Heart left ventricle (tissue), 16 donors: ENCODE measurements around the gene RMDN3. TPM values are rescaled to one million over a fixed set of nuclear protein-coding genes. Genes with fewer than 3 reads are reported as not detected.

Experiments used
- ATAC-seq, 4 donors: fragments of 200-7000 bp; cut with Tn5 transposase; one replicate each; pipeline ENCODE4 v1.9.1; 2020 to 2022; ENCODE audit warnings: moderate library complexity in 4 of 4, mild to moderate bottlenecking in 3 of 4, moderate number of reproducible peaks in 1 of 4
- DNase-seq, 5 donors: peaks; one replicate each; pipeline ENCODE4 v3.0.0-alpha.2; 2020
- H3K27ac ChIP-seq, 12 donors: fragments of 200-600 bp; sonication (generic) in 4 of 12; one replicate each; pipeline versions ENCODE4 v1.5.0 to v1.8.0; 2016 to 2022; ENCODE audit warnings: mild to moderate bottlenecking in 2 of 12
- H3K27me3 ChIP-seq, 9 donors: fragments of 200-600 bp; sonication (generic) in 2 of 9; one replicate each; pipeline versions ENCODE4 v1.5.1 to v1.8.0; 2016 to 2022; ENCODE audit warnings: mild to moderate bottlenecking in 3 of 9
- H3K36me3 ChIP-seq, 9 donors: fragments of 200-600 bp; sonication (generic) in 2 of 9; one replicate each; pipeline versions ENCODE4 v1.5.0 to v1.8.0; 2018 to 2022; ENCODE audit warnings: mild to moderate bottlenecking in 2 of 9
- H3K4me1 ChIP-seq, 12 donors: fragments of 200-600 bp; sonication (generic) in 4 of 12; one replicate each; pipeline versions ENCODE4 v1.5.0 to v1.8.0; 2016 to 2022; ENCODE audit warnings: mild to moderate bottlenecking in 3 of 12
- H3K4me3 ChIP-seq, 12 donors: fragments of 200-600 bp; sonication (generic) in 4 of 12; one replicate each; pipeline versions ENCODE4 v1.5.0 to v1.8.0; 2017 to 2022; ENCODE audit warnings: mild to moderate bottlenecking in 9 of 12, moderate library complexity in 4 of 12
- H3K9me3 ChIP-seq, 12 donors: fragments of 200-600 bp; sonication (generic) in 4 of 12; one replicate each; pipeline versions ENCODE4 v1.5.0 to v1.8.0; 2016 to 2022; ENCODE audit warnings: mild to moderate bottlenecking in 1 of 12
- POLR2A ChIP-seq, 2 donors: fragments of 450-650 bp; IDR thresholded peaks; one replicate each; pipeline ENCODE4 v1.6.1; 2017; ENCODE audit warnings: antibody characterized with exemption in 2 of 2, mild to moderate bottlenecking in 2 of 2, moderate library complexity in 2 of 2
- WGBS, 4 donors: extraction: QIAGEN DNeasy Blood & Tissue Kit in 2 of 4; methylation state at CpG; one replicate each; pipeline versions ENCODE4 v1.1.5 to v1.1.7; 2013 to 2018; 5-methylcytosine and 5-hydroxymethylcytosine counted together
- intact Hi-C, 10 donors: fragments of 100-400 bp; cut with DNase I; formaldehyde crosslinking; loops; one replicate each; pipeline versions ENCODE4 v1.11.1 to v1.14.2; 2022
- polyA plus RNA-seq, 2 donors: library from polyadenylated mRNA; stranded (reverse); fragments of 200-250 nt; gene quantifications; one replicate each; pipeline ENCODE4 v1.2.3, GENCODE V29; 2013
- total RNA-seq, 9 donors: library from RNA; depleted of rRNA in 2 of 9; stranded (reverse); fragments of >200 nt in 2 of 9; fragmentation: NEBNext Ultra II Directional in 3 of 9; extraction: Animal tissue kit (Norgen Biotek cat#: 25700) in 3 of 9; gene quantifications; one replicate each; pipeline versions ENCODE4 v1.1.0 to v1.2.4, GENCODE V29; 2016 to 2023
- TF ChIP-seq, protein P1 (sequence below), 12 donors: fragments of 200-600 bp; sonication (generic) in 4 of 12; IDR thresholded peaks; one replicate each; pipeline versions ENCODE4 v1.5.0 to v1.8.0; 2018 to 2022; ENCODE audit warnings: antibody characterized with exemption in 12 of 12, mild to moderate bottlenecking in 5 of 12
- donor health status: ischemic (EF 13 %, LVEDD 7.1; RV severe dilation, severe dysfunction).
- donor health status: healthy with polysubstance abuse.
- donor health status: DM: no; HTN: yes; CAD: no.
- donor health status: DM: no; HTN: no; CAD: no.
- donor health status: ischemic (EF 25% LVEDD 6.9; RV normal size, moderate dysfunction).
- donor health status: ischemic (EF 25% LVEDD 5.7; RV mildly dilated, moderate dysfunction).
- donor health status: healthy.
- donor health status: DM: yes; HTN: yes; CAD: no.
- donor health status: ischemic (EF 35%, LVEDD 5.7; RV mildly dilated, moderate dysfunction).
- donor health status: nonischemic (EF 11% LVEDD 7.7; RV severe dilation, severe dysfunction).
- donor health status: DM: yes; HTN: yes; CAD: no.
- donor health status: PGD.
- donor health status: ischemic (EF 29% LVEDD 5.4; RV normal size, mild dysfunction).
- donor health status: nonischemic (EF 23%, LVEDD 6.1; RV moderate dilation, normal function).

The RMDN3 gene
- total and polyA plus RNA-seq, 11 donors, result 12.0 to 26.2 (median 18.5) TPM

DNA sequence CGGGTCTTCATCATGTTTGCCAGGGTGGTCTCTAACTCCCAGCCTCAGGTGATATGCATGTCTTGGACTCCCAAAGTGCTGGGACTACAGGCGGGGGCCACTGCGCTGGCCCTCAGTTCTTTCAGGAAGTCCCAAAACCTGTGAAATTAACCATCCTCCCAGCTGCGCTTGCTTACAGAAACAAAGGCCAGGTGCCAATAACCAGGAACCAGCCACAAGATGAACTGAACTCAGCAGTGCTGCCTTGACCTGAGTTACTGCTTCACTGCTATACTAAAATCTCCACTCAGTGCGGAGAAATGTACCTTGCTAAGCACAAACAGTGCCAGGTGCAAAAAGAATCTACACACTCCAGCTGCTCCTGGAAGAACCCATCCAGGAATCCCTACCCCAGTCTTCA lies 4.9 kb upstream of the RMDN3 start:
- DNase-seq, result no peak
- ATAC-seq, result no peak
- intact Hi-C loops, result loop anchor here in 5 of 10 donors (5.0 to 10.0 kb wide), 5 partner anchors 47 to 165 kb away; partner anchors contain the start of genes DNAJC17 (in 3 of the 5), RAD51 (in 3 of the 5), VPS18 (in 3 of the 5) and ZFYVE19 (in 3 of the 5)
- 90 to 100% (median 95%) methylated on average over 2 to 5 of the region's 5 CpGs for WGBS, 4 donors
- TF ChIP-seq POLR2A (IDR thresholded peaks at IDR 0.05), result no peak
- TF ChIP-seq, protein P1, sequence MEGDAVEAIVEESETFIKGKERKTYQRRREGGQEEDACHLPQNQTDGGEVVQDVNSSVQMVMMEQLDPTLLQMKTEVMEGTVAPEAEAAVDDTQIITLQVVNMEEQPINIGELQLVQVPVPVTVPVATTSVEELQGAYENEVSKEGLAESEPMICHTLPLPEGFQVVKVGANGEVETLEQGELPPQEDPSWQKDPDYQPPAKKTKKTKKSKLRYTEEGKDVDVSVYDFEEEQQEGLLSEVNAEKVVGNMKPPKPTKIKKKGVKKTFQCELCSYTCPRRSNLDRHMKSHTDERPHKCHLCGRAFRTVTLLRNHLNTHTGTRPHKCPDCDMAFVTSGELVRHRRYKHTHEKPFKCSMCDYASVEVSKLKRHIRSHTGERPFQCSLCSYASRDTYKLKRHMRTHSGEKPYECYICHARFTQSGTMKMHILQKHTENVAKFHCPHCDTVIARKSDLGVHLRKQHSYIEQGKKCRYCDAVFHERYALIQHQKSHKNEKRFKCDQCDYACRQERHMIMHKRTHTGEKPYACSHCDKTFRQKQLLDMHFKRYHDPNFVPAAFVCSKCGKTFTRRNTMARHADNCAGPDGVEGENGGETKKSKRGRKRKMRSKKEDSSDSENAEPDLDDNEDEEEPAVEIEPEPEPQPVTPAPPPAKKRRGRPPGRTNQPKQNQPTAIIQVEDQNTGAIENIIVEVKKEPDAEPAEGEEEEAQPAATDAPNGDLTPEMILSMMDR (IDR thresholded peaks at IDR 0.05), result no peak
- peaks cover 0 to 31% (median 24%) of the 10 kb centered on the region in 12 donors for H3K4me1 ChIP-seq
- no peaks in the 10 kb centered on the region for H3K27me3 ChIP-seq
- no peak overlapping the region for H3K4me3 ChIP-seq
- no peaks in the 10 kb centered on the region for H3K9me3 ChIP-seq
- no peak overlapping the region for H3K27ac ChIP-seq
- H3K36me3 ChIP-seq, result no peaks in the 10 kb centered on the region

DNA sequence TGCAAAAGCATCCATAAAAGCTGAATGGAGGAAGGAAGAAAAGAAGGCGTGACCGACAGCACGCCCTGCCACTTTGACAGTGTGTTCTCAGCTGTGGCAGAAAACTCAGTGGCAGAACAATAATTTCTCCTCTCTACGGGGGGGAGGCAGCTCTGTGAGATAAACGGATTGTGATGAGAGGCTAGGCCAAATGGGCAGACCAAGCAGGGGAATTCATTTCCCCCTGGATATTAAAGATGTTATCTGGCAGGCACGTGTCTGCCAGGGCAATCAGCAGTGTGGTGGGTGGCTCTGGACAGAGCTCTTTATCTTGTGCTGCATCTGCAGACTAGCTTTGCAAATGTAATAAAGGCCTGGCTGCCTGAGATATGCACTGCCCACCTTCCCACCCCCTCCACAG lies 1.9 kb upstream of the RMDN3 start:
- Histone ChIP-seq H3K4me1 (peaks cover 0 to 24% (median 12%) of the 10 kb centered on the region in 12 donors), H3K9me3 (no peaks in the 10 kb centered on the region), H3K27ac (no peak overlapping the region), H3K27me3 (no peaks in the 10 kb centered on the region), H3K36me3 (peaks cover 0 to 13% (median 6%) of the 10 kb centered on the region in 9 donors), H3K4me3 (no peak overlapping the region)
- DNase-seq (no peak), ATAC-seq (no peak)
- intact Hi-C loops, result loop anchor here in 4 of 10 donors (5.0 to 10.0 kb wide), 3 partner anchors 50 to 138 kb away; partner anchors contain the start of genes RAD51 (in 3 of the 4), DNAJC17 (in 2 of the 4), ZFYVE19 (in 2 of the 4) and VPS18 (in 1 of the 4)
- TF ChIP-seq POLR2A (IDR thresholded peaks at IDR 0.05), result no peak
- TF ChIP-seq, protein P1 (IDR thresholded peaks at IDR 0.05), result no peak
- 41 to 68% (median 52%) methylated on average over 5 to 6 of the region's 6 CpGs for WGBS, 4 donors

DNA sequence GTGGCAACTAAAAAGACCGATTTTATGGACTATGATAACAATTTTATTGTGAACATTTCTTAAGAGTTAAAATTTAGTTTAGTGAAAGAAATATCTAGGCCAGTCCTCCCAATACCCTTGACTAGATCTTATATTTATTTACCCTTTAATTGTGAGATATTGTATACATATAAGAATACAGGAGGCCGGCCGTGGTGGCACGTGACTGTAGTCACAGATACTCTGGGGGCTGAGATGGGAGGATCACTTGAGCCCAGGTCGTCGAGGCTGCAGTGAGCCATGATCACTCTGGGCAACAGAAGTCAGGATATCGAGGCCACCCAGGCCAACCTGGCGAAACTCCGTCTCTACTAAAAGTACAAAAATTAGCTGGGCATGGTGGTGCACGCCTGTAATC lies 756 bp upstream of the RMDN3 start:
- no peaks in the 10 kb centered on the region for H3K9me3 ChIP-seq
- peaks cover 0 to 24% (median 12%) of the 10 kb centered on the region in 12 donors for H3K4me1 ChIP-seq
- 73 to 81% (median 76%) methylated on average over 10 of the region's 10 CpGs for whole genome bisulfite sequencing, 4 donors
- intact Hi-C loops, result loop anchor here in 5 of 10 donors (2.0 to 10.0 kb wide), 5 partner anchors 51 to 187 kb away; partner anchors contain the start of genes DNAJC17 (in 3 of the 5), RAD51 (in 3 of the 5), ZFYVE19 (in 3 of the 5) and RPUSD2 (in 1 of the 5)
- H3K27ac ChIP-seq, result peak overlapping the region in 9 of 12 donors; percentile 41 to 85 (median 81)
- H3K4me3 ChIP-seq, result peak overlapping the region; percentile 70 to 98 (median 86)
- no peak for DNase-seq
- TF ChIP-seq POLR2A (IDR thresholded peaks at IDR 0.05), result no peak
- TF ChIP-seq, protein P1 (IDR thresholded peaks at IDR 0.05), result no peak
- H3K36me3 ChIP-seq, result peaks cover 1 to 24% (median 17%) of the 10 kb centered on the region in 9 donors
- H3K27me3 ChIP-seq, result no peaks in the 10 kb centered on the region
- ATAC-seq, result no peak

DNA sequence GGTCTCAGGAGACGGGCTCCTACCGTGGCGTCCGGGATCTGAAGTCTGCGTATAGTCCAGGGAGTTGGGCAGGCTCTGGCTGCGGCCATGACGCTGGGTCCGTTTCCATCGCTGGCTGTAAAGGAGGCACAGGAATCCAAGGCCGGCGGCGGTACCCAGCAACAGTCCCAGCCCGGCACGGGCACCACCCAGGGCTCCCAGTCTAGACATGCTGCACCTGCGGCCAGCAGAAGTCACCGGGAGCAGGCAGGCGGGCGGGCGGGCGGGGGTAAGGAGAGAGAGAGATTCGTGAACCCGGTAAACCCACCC lies 526 bp downstream of the RMDN3 start:
- intact Hi-C loops, result loop anchor here in 5 of 10 donors (2.0 to 10.0 kb wide), 5 partner anchors 52 to 186 kb away; partner anchors contain the start of genes RAD51 (in 3 of the 5), VPS18 (in 2 of the 5), DNAJC17 (in 1 of the 5) and RPUSD2 (in 1 of the 5)
- peaks cover 3 to 37% (median 30%) of the 10 kb centered on the region in 9 donors for H3K36me3 ChIP-seq
- ATAC-seq, result peak in 3 of 4 donors; percentile 30 to 40 (median 31)

More for the DNA sequence above, 526 bp downstream of the RMDN3 start:
- WGBS, 4 donors, result 0 to 1% (median 0%) methylated on average over 6 to 22 of the region's 22 CpGs
- no peaks in the 10 kb centered on the region for H3K9me3 ChIP-seq
- TF ChIP-seq, protein P1 (IDR thresholded peaks at IDR 0.05), result no peak
- no peak for TF ChIP-seq POLR2A (IDR thresholded peaks at IDR 0.05)
- H3K27me3 ChIP-seq, result no peaks in the 10 kb centered on the region
- DNase-seq, result peak in 3 of 5 donors; percentile 33 to 71 (median 41)
- H3K4me1 ChIP-seq, result peaks cover 0 to 24% (median 12%) of the 10 kb centered on the region in 12 donors
- H3K4me3 ChIP-seq, result peak overlapping the region; percentile 70 to 98 (median 86)
- peak overlapping the region in 11 of 12 donors; percentile 51 to 85 (median 80) for H3K27ac ChIP-seq
